ENCODE measurements around the gene EIPR1. TPM values are rescaled to one million over a fixed set of nuclear protein-coding genes. Genes with fewer than 3 reads are reported as not detected.
"Not testable (repeated sequence)": the region's sequence is repeated elsewhere in the genome, so short reads cannot be mapped to it uniquely, and the experiment has no call there.

Gene EIPR1
- total RNA-seq, 2 donors from 2014 or later: 26.1 to 45.7 TPM

DNA sequence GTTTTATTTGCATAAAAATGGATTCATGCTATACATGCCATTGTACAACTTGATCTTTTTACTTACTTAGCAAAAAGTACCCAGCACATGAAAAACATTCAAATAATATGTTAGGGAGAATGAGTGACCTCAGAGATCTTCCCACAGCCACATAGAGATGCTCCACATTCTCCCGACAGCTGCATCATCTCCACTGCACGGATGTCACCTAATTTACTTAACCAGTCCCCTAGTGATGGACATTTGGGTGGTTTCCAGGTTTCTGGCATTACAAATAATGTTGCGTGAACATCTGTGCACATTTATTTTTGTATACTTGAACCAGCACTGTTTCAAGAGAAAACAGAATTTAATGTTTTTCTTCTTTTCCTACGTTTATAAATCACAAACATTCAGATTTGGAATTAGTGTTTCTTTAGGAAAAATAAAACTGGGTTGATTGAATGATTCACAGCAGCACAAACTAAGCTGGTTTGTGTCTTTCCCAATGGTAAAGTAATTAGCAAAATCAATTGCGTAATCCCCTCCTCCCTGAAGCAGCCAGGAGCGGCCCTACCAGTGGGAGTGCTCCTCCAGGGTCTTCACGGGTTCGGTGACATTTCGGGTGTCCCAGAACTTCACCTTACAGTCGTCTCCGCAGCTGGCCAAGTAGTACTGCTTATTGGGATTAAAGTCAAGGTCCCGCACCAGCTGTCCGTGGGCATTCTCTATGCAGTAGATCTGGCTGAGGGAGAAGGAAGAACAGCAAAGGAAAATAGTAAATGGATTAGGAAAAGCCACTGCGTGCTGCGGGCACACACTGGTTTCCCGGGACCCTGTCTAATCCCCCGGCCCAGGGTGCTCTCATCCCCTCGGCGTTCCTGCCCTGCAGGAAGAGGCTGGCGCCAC lies 183.9 kb downstream of the EIPR1 start:
- no peaks in the 10 kb centered on the region for H3K27me3 Mint-ChIP-seq

DNA sequence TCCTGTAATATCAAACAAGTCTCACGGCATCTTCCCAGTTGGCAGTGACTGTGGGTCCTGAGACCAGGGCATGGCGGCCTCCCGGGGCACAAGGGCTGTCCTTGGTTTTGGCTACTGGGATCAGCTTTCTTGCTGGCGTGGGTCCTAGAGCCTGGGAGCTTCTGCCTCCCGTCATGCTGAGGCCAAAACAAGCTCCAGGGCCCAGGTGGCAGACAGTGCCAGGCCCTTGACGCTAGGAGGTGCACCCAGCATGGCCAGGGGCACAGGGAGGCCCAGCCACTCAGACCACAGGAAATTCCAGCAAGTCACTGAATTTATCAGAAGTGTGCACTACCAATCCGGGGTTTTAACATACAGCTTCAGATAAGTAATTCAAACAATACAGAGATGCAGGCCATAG lies 184.7 kb downstream of the EIPR1 start:
- Mint-ChIP-seq H3K4me3 (no peak overlapping the region), H3K27ac (no peak overlapping the region)
- no peak for ATAC-seq (replicated peaks)

More for the DNA sequence above, 183.9 kb downstream of the EIPR1 start:
- Mint-ChIP-seq H3K4me1 (peaks cover 6% of the 10 kb centered on the region), H3K36me3 (ENCODE audit: low read depth) (peaks cover 63% of the 10 kb centered on the region), H3K9me3 (no peaks in the 10 kb centered on the region), H3K4me3 (no peak overlapping the region), H3K27ac (no peak overlapping the region)
- no peak for ATAC-seq (replicated peaks)

DNA sequence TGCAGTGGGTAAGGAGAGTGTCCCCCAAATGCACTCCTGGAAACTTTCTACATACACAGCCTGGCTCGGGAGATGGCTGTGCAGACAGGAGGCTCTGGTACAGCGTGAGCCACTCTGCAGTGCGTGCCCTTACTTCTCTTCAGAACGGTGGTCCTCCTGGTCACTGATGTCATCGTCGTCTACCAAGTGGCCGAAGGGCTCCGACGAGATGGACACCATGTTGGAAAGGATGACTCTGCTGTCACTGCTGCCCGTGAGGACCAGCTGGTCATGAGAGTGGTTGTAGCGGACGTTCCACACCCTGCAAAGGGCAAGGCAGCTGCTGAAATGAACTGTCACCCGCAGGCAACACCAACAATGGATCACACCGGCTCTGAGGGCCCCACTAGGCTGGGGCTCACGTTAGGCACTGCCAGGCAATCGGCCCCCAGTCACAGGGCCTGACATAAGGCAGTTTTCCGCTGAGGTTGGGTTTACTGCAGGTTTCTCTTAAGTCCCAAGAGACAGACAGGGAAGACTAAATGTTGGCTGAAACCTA lies 185.3 kb downstream of the EIPR1 start:
- Mint-ChIP-seq H3K27ac (no peak overlapping the region), H3K4me3 (no peak overlapping the region), H3K27me3 (no peaks in the 10 kb centered on the region), H3K4me1 (no peaks in the 10 kb centered on the region), H3K9me3 (no peaks in the 10 kb centered on the region), H3K36me3 (ENCODE audit: low read depth) (peaks cover 63% of the 10 kb centered on the region)
- ATAC-seq (replicated peaks): no peak

More for the DNA sequence above, 184.7 kb downstream of the EIPR1 start:
- H3K36me3 Mint-ChIP-seq (ENCODE audit: low read depth): peaks cover 63% of the 10 kb centered on the region
- H3K27me3 Mint-ChIP-seq: no peaks in the 10 kb centered on the region
- no peaks in the 10 kb centered on the region for H3K4me1 Mint-ChIP-seq
- no peaks in the 10 kb centered on the region for H3K9me3 Mint-ChIP-seq

DNA sequence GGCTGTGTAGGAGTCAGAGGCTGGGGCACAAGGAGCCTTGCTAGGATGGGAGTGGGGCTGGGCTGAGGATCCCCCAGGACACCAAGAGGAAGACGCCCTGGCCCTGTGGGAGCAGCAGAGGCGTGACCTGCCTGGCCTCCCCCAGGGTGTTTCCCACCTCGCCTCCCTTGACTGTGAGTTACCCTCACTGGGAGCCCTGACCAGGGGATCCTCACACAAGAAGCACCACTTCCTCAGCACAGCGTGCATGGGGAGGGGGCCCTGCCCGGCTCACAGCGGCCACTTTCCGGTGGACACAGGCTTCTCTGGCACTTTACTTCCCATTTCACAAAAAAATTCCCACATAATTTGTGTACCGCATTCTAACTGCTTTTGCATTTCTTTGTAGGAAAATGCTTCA lies 187.7 kb downstream of the EIPR1 start:
- H3K36me3 Mint-ChIP-seq (ENCODE audit: low read depth): peaks cover 47% of the 10 kb centered on the region
- no peaks in the 10 kb centered on the region for H3K4me1 Mint-ChIP-seq
- no peak overlapping the region for H3K4me3 Mint-ChIP-seq
- no peak overlapping the region for H3K27ac Mint-ChIP-seq
- H3K9me3 Mint-ChIP-seq: no peaks in the 10 kb centered on the region
- H3K27me3 Mint-ChIP-seq: no peaks in the 10 kb centered on the region
- no peak for ATAC-seq (replicated peaks)

DNA sequence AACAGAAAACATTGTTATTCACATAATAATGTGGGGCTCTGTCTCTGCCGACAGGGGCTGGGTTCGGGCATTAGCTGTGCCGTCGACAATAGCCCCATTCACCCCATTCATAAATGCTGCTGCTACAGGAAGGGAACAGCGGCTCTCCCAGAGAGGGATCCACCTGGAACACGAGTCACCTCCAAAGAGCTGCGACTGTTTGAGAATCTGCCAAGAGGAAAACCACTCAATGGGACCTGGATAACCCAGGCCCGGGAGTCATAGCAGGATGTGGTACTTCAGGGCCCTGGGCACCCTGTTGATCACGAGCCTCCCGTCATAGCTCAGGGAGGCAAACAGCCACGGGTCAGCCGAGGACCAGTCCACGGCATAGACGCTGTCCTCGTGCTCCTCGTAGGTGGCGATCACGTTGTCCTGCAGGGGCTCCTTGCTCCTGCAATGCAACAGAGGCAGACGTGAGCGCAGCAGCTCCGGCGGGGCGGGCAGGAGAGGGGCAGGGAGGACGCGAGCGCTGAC lies 188.5 kb downstream of the EIPR1 start:
- Mint-ChIP-seq H3K27me3 (no peaks in the 10 kb centered on the region), H3K36me3 (ENCODE audit: low read depth) (peaks cover 39% of the 10 kb centered on the region), H3K4me1 (no peaks in the 10 kb centered on the region), H3K9me3 (no peaks in the 10 kb centered on the region), H3K4me3 (no peak overlapping the region), H3K27ac (no peak overlapping the region)
- no peak for ATAC-seq (replicated peaks)

DNA sequence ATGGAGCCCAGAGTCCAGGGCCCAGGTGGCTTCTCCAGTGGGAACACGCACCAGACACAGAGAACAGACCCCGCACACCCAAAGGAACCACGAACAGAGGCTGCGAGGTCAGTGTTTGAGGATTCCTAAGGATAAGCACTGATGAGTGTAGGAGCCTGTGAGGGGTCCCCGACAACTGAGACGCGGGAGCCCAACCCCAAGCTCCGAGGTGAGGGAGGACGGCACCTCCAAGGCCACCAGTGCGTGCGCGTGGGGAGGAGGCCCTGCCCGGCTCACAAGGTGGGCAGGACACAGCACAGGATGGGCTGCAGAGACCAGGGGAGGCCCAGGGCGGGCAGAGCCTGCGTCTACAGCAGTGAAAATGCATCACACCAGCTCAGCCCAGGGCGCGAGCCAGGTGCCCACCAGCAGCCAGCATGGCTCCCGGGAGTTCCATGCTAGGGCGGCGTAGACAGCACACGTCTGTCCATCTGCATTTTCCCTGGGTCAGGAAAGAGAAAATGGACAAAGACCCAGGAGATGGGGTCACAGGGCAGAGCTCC lies 189.1 kb downstream of the EIPR1 start:
- Mint-ChIP-seq H3K27ac (no peak overlapping the region), H3K9me3 (no peaks in the 10 kb centered on the region), H3K4me3 (no peak overlapping the region), H3K36me3 (ENCODE audit: low read depth) (peaks cover 33% of the 10 kb centered on the region), H3K4me1 (no peaks in the 10 kb centered on the region), H3K27me3 (no peaks in the 10 kb centered on the region)
- ATAC-seq (replicated peaks): no peak

DNA sequence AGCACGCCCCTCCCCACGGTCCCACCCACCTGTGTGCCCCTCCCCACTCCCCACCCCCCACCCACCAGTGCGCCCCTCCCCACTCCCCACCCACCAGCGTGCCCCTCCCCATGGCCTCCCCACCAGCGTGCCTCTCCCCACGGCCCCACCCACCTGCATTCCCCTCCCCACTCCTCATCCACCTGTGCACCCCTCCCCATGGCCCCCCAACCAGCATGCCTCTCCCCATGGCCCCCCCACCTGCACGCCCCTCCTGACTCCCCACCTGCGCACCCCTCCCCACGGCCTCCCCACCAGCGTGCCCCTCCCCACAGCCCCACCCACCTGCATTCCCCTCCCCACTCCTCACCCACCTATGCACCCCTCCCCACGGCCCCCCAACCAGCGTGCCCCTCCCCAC lies 190.2 kb downstream of the EIPR1 start:
- ATAC-seq (replicated peaks): no peak
- Mint-ChIP-seq H3K27ac (no peak overlapping the region), H3K36me3 (ENCODE audit: low read depth) (peaks cover 23% of the 10 kb centered on the region)

DNA sequence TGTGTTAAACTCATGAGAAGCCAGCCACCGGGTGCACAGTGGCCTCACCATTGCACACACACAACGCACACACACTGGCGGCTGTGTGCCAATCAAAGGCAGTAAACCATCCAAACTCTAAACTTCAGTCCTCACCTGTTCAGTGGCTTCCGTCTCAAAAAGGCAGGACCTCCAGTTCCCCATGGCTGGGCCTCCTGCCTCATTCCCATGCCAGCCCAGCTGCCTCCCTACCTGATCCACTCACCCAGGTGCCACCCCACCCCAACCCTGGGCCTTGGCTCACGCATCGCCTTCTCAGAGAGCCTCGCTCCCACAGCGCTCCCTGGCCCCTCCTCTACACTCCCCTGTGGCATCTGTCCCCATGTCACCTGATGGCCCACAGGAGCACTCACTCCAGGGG lies 190.9 kb downstream of the EIPR1 start:
- Mint-ChIP-seq H3K9me3 (no peaks in the 10 kb centered on the region), H3K4me1 (no peaks in the 10 kb centered on the region), H3K27ac (no peak overlapping the region), H3K36me3 (ENCODE audit: low read depth) (peaks cover 18% of the 10 kb centered on the region), H3K4me3 (no peak overlapping the region), H3K27me3 (no peaks in the 10 kb centered on the region)
- ATAC-seq (replicated peaks): no peak

More for the DNA sequence above, 190.2 kb downstream of the EIPR1 start:
- H3K9me3 Mint-ChIP-seq: no peaks in the 10 kb centered on the region
- no peaks in the 10 kb centered on the region for H3K4me1 Mint-ChIP-seq
- H3K4me3 Mint-ChIP-seq: no peak overlapping the region
- H3K27me3 Mint-ChIP-seq: no peaks in the 10 kb centered on the region

DNA sequence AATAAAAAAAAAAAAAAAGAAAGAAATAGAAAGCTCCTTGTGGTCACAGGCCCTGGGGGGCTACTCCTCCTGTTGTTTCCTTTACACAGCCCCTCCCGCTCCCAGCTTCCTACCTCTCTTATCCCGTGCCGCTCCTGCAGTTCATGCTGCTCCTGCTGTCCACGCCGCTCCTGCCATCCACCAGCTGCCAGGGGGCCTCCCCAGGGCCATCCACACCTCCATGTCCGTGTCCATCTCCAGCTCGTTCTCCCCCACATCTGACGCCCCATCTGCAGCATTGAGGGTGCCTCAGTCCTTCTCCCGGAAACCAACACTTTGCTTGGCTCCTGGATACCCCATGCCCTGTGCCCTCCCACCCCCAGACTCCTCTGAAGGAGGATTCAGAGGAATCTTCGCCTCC lies 191.7 kb downstream of the EIPR1 start:
- no peaks in the 10 kb centered on the region for H3K27me3 Mint-ChIP-seq

DNA sequence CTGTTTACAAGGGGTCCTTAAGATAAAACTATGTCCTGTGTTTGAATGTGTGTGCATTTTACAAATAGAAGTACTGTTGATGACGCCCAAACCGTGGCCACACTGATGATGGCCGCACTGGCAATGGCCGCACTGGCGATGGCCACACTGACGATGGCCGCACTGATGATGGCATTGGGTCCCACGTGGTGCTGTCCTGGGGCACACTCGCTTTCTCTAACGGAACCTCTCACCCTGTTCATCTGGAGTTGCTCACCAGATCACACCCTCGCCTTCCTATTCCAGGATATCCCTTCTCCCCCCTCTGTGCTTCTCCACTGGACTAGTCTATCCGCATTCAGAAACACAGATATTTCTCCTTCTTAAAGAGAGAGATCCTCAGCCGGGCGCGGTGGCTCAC lies 192.4 kb downstream of the EIPR1 start:
- Mint-ChIP-seq H3K4me1 (peaks cover 6% of the 10 kb centered on the region), H3K36me3 (ENCODE audit: low read depth) (peaks cover 15% of the 10 kb centered on the region), H3K27me3 (no peaks in the 10 kb centered on the region), H3K27ac (no peak overlapping the region), H3K4me3 (no peak overlapping the region), H3K9me3 (no peaks in the 10 kb centered on the region)
- no peak for ATAC-seq (replicated peaks)

More for the DNA sequence above, 191.7 kb downstream of the EIPR1 start:
- no peak for ATAC-seq (replicated peaks)
- Mint-ChIP-seq H3K9me3 (no peaks in the 10 kb centered on the region), H3K4me1 (peaks cover 3% of the 10 kb centered on the region), H3K4me3 (no peak overlapping the region), H3K36me3 (ENCODE audit: low read depth) (peaks cover 15% of the 10 kb centered on the region), H3K27ac (no peak overlapping the region)

DNA sequence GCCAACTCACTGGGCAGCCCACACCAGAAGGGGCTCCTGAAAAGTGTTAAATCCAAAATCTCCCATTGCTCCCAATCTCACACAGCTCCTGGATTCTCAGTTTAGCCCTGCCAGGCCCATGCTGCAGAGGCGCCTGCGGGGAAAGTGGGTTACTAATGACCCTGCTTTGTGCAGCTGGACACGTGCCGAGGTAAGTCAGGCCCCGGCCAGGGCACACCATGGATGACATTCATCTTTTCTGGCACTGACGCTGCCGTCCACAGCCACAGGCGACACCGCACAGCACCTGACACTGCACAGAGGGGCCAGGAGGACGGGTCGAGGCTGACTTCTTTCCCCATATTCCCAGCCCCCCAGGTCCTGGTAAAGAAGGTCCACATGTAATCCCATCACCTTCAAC lies 193.5 kb downstream of the EIPR1 start:
- ATAC-seq (replicated peaks): no peak
- no peaks in the 10 kb centered on the region for H3K27me3 Mint-ChIP-seq
- H3K9me3 Mint-ChIP-seq: no peaks in the 10 kb centered on the region
- H3K36me3 Mint-ChIP-seq (ENCODE audit: low read depth): peaks cover 9% of the 10 kb centered on the region
- no peak overlapping the region for H3K27ac Mint-ChIP-seq
- H3K4me3 Mint-ChIP-seq: no peak overlapping the region
- H3K4me1 Mint-ChIP-seq: peaks cover 6% of the 10 kb centered on the region

DNA sequence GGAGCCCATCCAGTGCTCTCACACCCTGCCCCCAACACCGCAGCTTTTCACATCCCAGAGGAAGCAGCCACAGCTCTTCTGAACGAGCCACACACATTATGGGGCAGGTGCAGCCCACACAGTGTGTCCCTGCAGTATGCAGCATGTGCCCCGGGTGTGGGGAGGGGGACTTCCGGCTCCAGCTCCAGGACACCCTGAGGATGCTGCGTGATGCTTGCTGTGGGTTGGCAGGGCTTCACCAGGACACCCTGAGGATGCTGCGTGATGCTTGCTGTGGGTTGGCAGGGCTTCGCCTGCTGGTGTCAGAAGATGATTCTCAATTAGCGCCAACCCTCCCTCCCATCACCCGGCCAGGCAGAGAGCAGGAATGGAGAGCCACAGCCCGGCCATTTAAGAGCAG lies 193.9 kb downstream of the EIPR1 start:
- no peak for ATAC-seq (replicated peaks)
- no peak overlapping the region for H3K27ac Mint-ChIP-seq
- no peaks in the 10 kb centered on the region for H3K27me3 Mint-ChIP-seq
- H3K36me3 Mint-ChIP-seq (ENCODE audit: low read depth): peaks cover 5% of the 10 kb centered on the region
- H3K4me3 Mint-ChIP-seq: no peak overlapping the region
- H3K4me1 Mint-ChIP-seq: peaks cover 6% of the 10 kb centered on the region
- no peaks in the 10 kb centered on the region for H3K9me3 Mint-ChIP-seq

DNA sequence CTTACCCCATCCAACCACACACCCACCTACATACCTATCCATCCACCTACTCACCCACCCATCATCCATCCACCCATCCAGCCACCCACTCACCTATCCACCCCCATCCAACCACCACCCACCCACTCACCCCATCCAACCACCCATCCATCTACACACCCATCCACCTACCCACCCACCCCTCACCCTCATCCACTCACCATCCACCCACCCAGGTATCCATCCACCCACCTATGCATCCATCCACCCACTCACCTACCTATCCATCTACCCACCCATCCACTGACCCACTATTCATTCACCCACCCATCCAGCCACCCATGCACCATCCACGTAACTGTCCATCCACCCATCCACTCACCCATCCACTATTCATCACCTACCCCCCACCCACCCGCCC lies 194.8 kb downstream of the EIPR1 start:
- H3K4me3 Mint-ChIP-seq: no peak overlapping the region
- ATAC-seq (replicated peaks): no peak
- H3K36me3 Mint-ChIP-seq (ENCODE audit: low read depth): peaks cover 4% of the 10 kb centered on the region

DNA sequence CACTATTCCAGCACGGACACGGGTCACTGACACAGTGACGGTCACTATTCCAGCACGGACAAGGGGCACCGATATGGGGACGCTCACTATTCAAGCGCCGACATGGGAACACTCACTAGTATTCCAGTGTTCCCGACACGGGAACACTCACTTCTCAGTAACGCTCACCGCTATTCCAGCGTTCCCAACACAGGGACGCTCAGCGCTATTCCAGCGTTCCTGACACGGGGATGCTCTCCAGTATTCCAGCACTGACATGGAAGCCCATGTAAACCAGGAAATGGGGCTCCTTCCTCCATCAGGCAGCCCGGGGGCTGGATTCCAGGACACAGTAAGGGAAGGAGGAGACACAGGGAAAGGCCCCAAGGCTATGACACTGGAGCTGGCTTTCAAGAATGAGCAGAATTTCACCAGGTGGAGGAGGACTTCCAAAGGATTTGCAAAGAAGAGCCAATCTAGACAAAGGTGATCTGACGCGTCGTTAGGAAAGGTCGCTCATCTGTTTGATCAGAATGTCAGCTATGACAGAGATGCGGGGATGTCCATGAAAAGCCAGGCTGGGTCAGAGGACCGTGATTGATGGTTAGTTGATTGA lies 196.1 kb downstream of the EIPR1 start:
- H3K4me1 Mint-ChIP-seq: peaks cover 6% of the 10 kb centered on the region
- peaks cover 4% of the 10 kb centered on the region for H3K36me3 Mint-ChIP-seq (ENCODE audit: low read depth)
- H3K4me3 Mint-ChIP-seq: no peak overlapping the region
- H3K9me3 Mint-ChIP-seq: no peaks in the 10 kb centered on the region
- no peak overlapping the region for H3K27ac Mint-ChIP-seq
- no peak for ATAC-seq (replicated peaks)
- H3K27me3 Mint-ChIP-seq: no peaks in the 10 kb centered on the region

More for the DNA sequence above, 194.8 kb downstream of the EIPR1 start:
- H3K27ac Mint-ChIP-seq: no peak overlapping the region
- H3K4me1 Mint-ChIP-seq: peaks cover 6% of the 10 kb centered on the region
- H3K27me3 Mint-ChIP-seq: no peaks in the 10 kb centered on the region
- no peaks in the 10 kb centered on the region for H3K9me3 Mint-ChIP-seq

DNA sequence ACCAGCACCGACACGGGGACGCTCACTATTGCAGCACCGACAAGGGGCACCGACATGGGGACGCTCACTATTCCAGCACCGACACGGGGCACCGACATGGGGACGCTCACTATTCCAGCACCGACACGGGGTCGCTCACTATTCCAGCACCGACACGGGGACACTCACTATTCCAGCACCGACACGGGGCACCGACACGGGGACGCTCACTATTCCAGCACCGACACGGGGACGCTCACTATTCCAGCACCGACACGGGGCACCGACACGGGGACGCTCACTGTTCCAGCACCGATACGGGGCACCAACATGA lies 196.8 kb downstream of the EIPR1 start:
- H3K4me3 Mint-ChIP-seq; H3K27me3 Mint-ChIP-seq; H3K27ac Mint-ChIP-seq; H3K36me3 Mint-ChIP-seq (ENCODE audit: low read depth); H3K4me1 Mint-ChIP-seq; H3K9me3 Mint-ChIP-seq: not testable (repeated sequence)
- ATAC-seq (replicated peaks): peak; percentile 14
